Ovary (tissue), 9 donors: ENCODE results near the gene PARD3B. TPM values are rescaled to one million over a fixed set of nuclear protein-coding genes. Genes with fewer than 3 reads are reported as not detected.

Experiments used
- DNase-seq, 5 donors: peaks; one replicate each; pipeline ENCODE4 v3.0.0-alpha.2; 2019 to 2020
- H3K27ac ChIP-seq, 2 donors: fragments of 200-600 bp; one replicate each; pipeline versions ENCODE4 v1.5.1 to v1.8.0; 2019 to 2022
- H3K27me3 ChIP-seq: fragments of 200-600 bp; one replicate; pipeline ENCODE4 v1.8.0; 2022
- H3K36me3 ChIP-seq: fragments of 200-600 bp; sonication (generic); one replicate; pipeline ENCODE4 v1.5.1; 2019
- H3K4me1 ChIP-seq: one replicate; pipeline ENCODE4 v1.8.1; 2013; ENCODE audit warnings: mild to moderate bottlenecking, moderate library complexity; ENCODE audit not compliant: insufficient read depth
- H3K4me3 ChIP-seq: fragments of 200-600 bp; sonication (generic); one replicate; pipeline ENCODE4 v1.5.1; 2017
- H3K9me3 ChIP-seq, 2 donors: fragments of 200-600 bp in 1 of 2; sonication (generic) in 1 of 2; one replicate each; pipeline versions ENCODE4 v1.5.1 to v1.8.1; 2013 to 2019; ENCODE audit warnings: mild to moderate bottlenecking in 1 of 2, moderate library complexity in 1 of 2
- EP300 ChIP-seq: sonication (generic); formaldehyde crosslinking; IDR thresholded peaks from one replicate; pipeline ENCODE4 v1.6.1; 2017; ENCODE audit warnings: antibody characterized with exemption
- POLR2A ChIP-seq: fragments of 450-650 bp; IDR thresholded peaks from one replicate; pipeline ENCODE4 v1.6.1; 2017; ENCODE audit warnings: antibody characterized with exemption, mild to moderate bottlenecking, moderate library complexity
- WGBS, 3 donors: extraction: QIAGEN DNeasy Blood & Tissue Kit in 1 of 3; methylation state at CpG; one replicate each; pipeline versions ENCODE4 v1.1.5 to v1.1.7; 2013 to 2017; 5-methylcytosine and 5-hydroxymethylcytosine counted together
- intact Hi-C, 4 donors: fragments of 100-400 bp; cut with DNase I; formaldehyde crosslinking; loops; one replicate each; pipeline versions ENCODE4 v1.11.0 to v1.15.1; 2022 to 2023
- polyA plus RNA-seq, 2 donors: library from polyadenylated mRNA; stranded (reverse); fragments of 200-250 nt in 1 of 2; fragments of 350-450 nt in 1 of 2; fragmentation: Illumina TruSeq in 1 of 2; extraction: RNeasy Lipid Tissue Mini Kit (QIAGEN cat#74804) in 1 of 2; gene quantifications; one replicate each; pipeline ENCODE4 v1.2.3, GENCODE V29; 2013 to 2014
- total RNA-seq, 7 donors: library from RNA; depleted of rRNA in 2 of 7; stranded (reverse); fragments of >200 nt in 2 of 7; fragmentation: NEBNext Ultra II Directional in 3 of 7; extraction: Animal tissue kit (Norgen Biotek cat#: 25700) in 3 of 7; gene quantifications; one replicate each; pipeline versions ENCODE4 v1.1.0 to v1.2.4, GENCODE V29; 2016 to 2023
- TF ChIP-seq, protein P1 (sequence below), 3 donors: fragments of 450-650 bp in 2 of 3; fragments of 200-600 bp in 1 of 3; IDR thresholded peaks; one replicate each; pipeline versions ENCODE4 v1.5.1 to v1.8.0; 2016 to 2022; ENCODE audit warnings: antibody characterized with exemption in 3 of 3, mild to moderate bottlenecking in 1 of 3
- donor health status: DM: no; HTN: no; CAD: no; lungs with moderate emphysema.
- donor health status: DM: no; HTN: no; CAD: no.
- donor health status: Bipolar disorder and iron deficiency.
- donor health status: DM: yes; HTN: yes; CAD: no.
- donor health status: DM: no; HTN: no; CAD: no.
- donor health status: DM: yes; HTN: yes; CAD: no.

The PARD3B gene
- total and polyA plus RNA-seq, 9 donors = 8.2 to 46.6 (median 28.7) TPM

DNA sequence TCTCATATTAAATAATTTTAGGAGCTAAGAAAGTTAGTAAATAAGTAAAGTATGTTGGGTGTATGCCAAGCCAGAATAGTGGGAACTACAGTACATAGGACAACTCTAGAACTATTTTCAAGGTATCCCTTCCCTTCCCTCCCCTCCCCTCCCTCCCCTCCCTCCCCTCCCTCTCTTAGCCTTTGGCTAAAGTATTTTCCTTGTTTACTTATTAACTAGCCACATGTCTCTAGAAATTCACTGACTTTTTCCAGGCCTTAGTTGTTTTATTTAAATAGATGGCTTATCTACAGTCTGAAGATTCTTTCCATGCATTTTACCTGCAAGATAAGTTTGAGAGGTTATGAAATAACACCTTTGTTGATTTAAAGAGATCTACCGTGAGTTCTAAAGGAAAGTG, 402.1 kb downstream of the PARD3B start:
- Histone ChIP-seq H3K36me3 (no peaks in the 10 kb centered on the region), H3K4me1 (no peaks in the 10 kb centered on the region), H3K27me3 (no peaks in the 10 kb centered on the region), H3K4me3 (no peak overlapping the region), H3K9me3 (no peaks in the 10 kb centered on the region), H3K27ac (no peak overlapping the region)
- intact Hi-C loops = no loop called here
- TF ChIP-seq, protein P1, sequence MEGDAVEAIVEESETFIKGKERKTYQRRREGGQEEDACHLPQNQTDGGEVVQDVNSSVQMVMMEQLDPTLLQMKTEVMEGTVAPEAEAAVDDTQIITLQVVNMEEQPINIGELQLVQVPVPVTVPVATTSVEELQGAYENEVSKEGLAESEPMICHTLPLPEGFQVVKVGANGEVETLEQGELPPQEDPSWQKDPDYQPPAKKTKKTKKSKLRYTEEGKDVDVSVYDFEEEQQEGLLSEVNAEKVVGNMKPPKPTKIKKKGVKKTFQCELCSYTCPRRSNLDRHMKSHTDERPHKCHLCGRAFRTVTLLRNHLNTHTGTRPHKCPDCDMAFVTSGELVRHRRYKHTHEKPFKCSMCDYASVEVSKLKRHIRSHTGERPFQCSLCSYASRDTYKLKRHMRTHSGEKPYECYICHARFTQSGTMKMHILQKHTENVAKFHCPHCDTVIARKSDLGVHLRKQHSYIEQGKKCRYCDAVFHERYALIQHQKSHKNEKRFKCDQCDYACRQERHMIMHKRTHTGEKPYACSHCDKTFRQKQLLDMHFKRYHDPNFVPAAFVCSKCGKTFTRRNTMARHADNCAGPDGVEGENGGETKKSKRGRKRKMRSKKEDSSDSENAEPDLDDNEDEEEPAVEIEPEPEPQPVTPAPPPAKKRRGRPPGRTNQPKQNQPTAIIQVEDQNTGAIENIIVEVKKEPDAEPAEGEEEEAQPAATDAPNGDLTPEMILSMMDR (IDR thresholded peaks at IDR 0.05) = no peak
- TF ChIP-seq POLR2A (no peak), EP300 (no peak)
- WGBS, 3 donors = 80 to 85% (median 82%) methylated on average over 1 of the region's 1 CpG
- no peak for DNase-seq

DNA sequence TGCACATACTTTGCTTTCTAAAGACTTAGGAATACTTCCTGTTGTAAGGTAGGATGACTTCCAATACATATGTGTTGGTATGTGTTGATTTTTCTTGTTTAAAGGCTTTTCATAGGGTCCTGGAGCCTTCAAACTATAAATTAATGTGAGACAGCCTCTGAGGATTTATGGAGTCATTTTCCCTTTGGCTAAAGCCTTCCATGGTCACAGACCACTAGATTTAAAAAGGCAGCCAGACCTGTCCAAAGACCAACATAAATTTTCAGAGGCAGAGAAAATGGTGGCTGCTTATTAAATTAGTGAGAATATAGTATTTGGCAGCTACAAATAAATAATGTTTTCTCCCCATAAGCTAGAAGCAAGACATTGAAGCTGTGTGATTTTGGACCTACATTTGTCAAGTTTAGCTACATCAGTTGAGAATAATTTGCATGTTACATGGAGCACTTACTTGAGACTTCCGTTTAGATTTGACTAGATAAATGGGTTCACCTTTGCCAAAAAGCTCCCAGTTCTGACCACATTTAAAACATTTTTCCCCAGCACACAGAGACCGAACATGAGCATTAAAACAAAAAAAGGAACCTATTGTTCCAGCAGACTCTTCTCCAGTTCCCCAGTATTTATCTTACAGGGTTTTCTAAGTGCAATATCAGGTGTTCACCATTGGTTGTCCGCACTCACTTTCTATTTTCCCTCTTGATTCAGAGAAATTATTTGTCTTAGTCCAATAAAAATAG, 402.9 kb downstream of the PARD3B start:
- Histone ChIP-seq H3K27me3 (no peaks in the 10 kb centered on the region), H3K4me3 (no peak overlapping the region), H3K9me3 (no peaks in the 10 kb centered on the region), H3K4me1 (no peaks in the 10 kb centered on the region), H3K27ac (no peak overlapping the region), H3K36me3 (no peaks in the 10 kb centered on the region)
- 86 to 91% (median 87%) methylated on average over 3 of the region's 3 CpGs for WGBS, 3 donors
- intact Hi-C loops = no loop called here
- DNase-seq = no peak
- TF ChIP-seq POLR2A (no peak), EP300 (no peak)
- TF ChIP-seq, protein P1 (IDR thresholded peaks at IDR 0.05) = no peak

DNA sequence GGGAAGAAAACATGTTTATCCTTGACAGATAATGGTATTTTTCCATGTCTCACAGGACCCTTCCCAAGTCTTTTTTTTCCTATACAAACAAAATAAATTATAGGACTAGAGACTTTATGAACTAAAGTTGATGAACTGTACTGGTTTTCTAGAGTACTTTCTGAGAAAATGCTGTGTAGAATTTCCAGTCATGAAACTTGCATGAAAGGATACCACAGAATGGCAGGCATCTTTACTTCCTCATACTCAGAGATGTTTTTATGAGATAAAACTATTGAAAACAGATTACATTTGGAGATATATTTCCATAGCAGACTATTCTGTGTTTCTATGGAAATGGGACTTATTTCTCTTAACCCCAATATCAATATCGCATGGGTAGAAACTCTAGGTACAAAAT, 403.5 kb downstream of the PARD3B start:
- Histone ChIP-seq H3K27ac (no peak overlapping the region), H3K36me3 (no peaks in the 10 kb centered on the region), H3K4me3 (no peak overlapping the region), H3K9me3 (no peaks in the 10 kb centered on the region), H3K27me3 (no peaks in the 10 kb centered on the region), H3K4me1 (no peaks in the 10 kb centered on the region)
- intact Hi-C loops = no loop called here
- WGBS, 3 donors = 97 to 100% (median 100%) methylated on average over 1 of the region's 1 CpG
- DNase-seq = no peak
- TF ChIP-seq, protein P1 (IDR thresholded peaks at IDR 0.05) = no peak
- no peak for TF ChIP-seq EP300
- no peak for TF ChIP-seq POLR2A

DNA sequence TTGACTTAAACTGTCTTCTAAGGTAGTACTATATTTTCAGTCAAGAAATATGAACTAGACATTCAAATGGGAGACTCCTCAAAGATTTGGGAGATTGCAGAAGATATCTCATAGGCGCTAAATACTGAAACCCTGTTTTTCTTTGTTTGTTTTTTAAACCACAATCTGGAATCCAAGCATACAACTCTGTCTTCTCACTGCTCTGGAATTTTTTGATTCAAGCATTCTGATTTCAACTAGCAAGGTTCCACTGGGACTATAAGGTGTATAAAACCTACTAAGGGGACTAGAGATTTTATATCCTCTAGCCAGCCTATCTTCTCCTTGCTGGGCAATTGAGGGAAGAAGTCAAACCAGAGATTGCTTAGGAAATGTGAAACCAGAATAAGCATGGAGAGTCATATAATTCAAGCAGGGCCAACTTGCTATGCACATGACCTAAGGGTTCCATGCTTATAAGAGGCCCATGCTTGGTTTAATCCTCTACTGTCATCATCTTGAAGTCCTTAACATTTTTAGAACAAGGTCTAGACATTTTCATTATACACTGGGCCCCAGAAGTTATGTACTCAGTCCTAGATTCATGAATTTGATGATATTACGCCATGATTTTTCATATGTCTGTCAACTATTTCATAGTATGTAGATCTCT, 405.5 kb downstream of the PARD3B start:
- no peaks in the 10 kb centered on the region for H3K36me3 ChIP-seq
- TF ChIP-seq EP300 (no peak), POLR2A (no peak)
- TF ChIP-seq, protein P1 (IDR thresholded peaks at IDR 0.05) = no peak
- H3K4me3 ChIP-seq = no peak overlapping the region
- intact Hi-C loops = no loop called here
- no peaks in the 10 kb centered on the region for H3K9me3 ChIP-seq
- no peaks in the 10 kb centered on the region for H3K27me3 ChIP-seq
- no peak overlapping the region for H3K27ac ChIP-seq
- H3K4me1 ChIP-seq = no peaks in the 10 kb centered on the region
- DNase-seq = no peak
- WGBS, 3 donors = 94 to 97% (median 96%) methylated on average over 2 of the region's 2 CpGs
